OCI-LY7 (cell line): Measurements from ENCODE around the gene ZMYND8. TPM values are rescaled to one million over a fixed set of nuclear protein-coding genes. Genes with fewer than 3 reads are reported as not detected.
"Not testable (repeated sequence)": the region's sequence is repeated elsewhere in the genome, so short reads cannot be mapped to it uniquely, and the experiment has no call there.

ENCODE experiments used
- BruUV-seq: library from RNA; stranded (reverse); fragments of 400-500 nt; replicated peaks from 2 replicates; lab custom pipeline; 2021; lab: Mats Ljungman, UMichigan
- CTCF ChIA-PET: fragments of 300-600 bp; sonication (Branson Sonifier 250); formaldehyde crosslinking; loops from one replicate; lab custom pipeline; 2022; ENCODE audit warnings: antibody characterized with exemption; ENCODE audit not compliant: unreplicated experiment; lab: Charles Lee
- POLR2A ChIA-PET: fragments of 300-600 bp; sonication (Branson Sonifier 250); formaldehyde crosslinking; loops from one replicate; lab custom pipeline; 2022; ENCODE audit warnings: antibody characterized with exemption; lab: Charles Lee
- DNase-seq: peaks from one replicate; pipeline ENCODE4 v3.0.0-alpha.2; 2015; ENCODE audit warnings: low spot score
- H2AFZ ChIP-seq: fragments of 200-600 bp; sonication (generic), shearing (Covaris generic); 2 replicates; pipeline ENCODE4 v1.6.1; 2014; ENCODE audit warnings: mild to moderate bottlenecking, antibody characterized with exemption, low read length, moderate library complexity
- H3K27ac ChIP-seq: fragments of 200-600 bp; sonication (generic); 2 replicates; pipeline ENCODE4 v1.5.1; 2014; ENCODE audit warnings: mixed run types, low read depth, mild to moderate bottlenecking, moderate library complexity, low read length, inconsistent platforms; ENCODE audit not compliant: poor library complexity, severe bottlenecking
- H3K36me3 ChIP-seq: fragments of 200-600 bp; sonication (generic); 2 replicates; pipeline ENCODE4 v1.6.1; 2014; ENCODE audit warnings: mild to moderate bottlenecking, antibody characterized with exemption, low read length, moderate library complexity, mixed read lengths; ENCODE audit not compliant: insufficient read depth
- H3K4me1 ChIP-seq: fragments of 200-600 bp; sonication (generic); 2 replicates; pipeline ENCODE4 v1.5.1; 2014; ENCODE audit warnings: mild to moderate bottlenecking, low read length; ENCODE audit not compliant: insufficient read depth, poor library complexity, severe bottlenecking
- H3K4me2 ChIP-seq: fragments of 200-600 bp; sonication (generic); 2 replicates; pipeline ENCODE4 v1.6.1; 2014; ENCODE audit warnings: mild to moderate bottlenecking, low read length
- H3K4me3 ChIP-seq: fragments of 200-600 bp; sonication (generic); 2 replicates; pipeline ENCODE4 v1.5.1; 2014; ENCODE audit warnings: mild to moderate bottlenecking, low read depth, low read length; ENCODE audit not compliant: poor library complexity, severe bottlenecking
- H3K79me2 ChIP-seq: fragments of 200-600 bp; sonication (generic); 2 replicates; pipeline ENCODE4 v1.6.1; 2016; ENCODE audit warnings: low read depth, mild to moderate bottlenecking, low read length, moderate library complexity, mixed read lengths; ENCODE audit not compliant: insufficient read depth
- H3K9me2 ChIP-seq: fragments of 200-600 bp; sonication (generic); 2 replicates; pipeline ENCODE4 v1.6.1; 2016; ENCODE audit warnings: mild to moderate bottlenecking, low read length, mixed read lengths; ENCODE audit not compliant: insufficient read depth
- H3K9me3 ChIP-seq: fragments of 200-600 bp; sonication (generic); 2 replicates; pipeline ENCODE4 v1.6.1; 2014; ENCODE audit warnings: mild to moderate bottlenecking, mixed run types, low read length, mixed read lengths
- H4K20me1 ChIP-seq: fragments of 200-600 bp; sonication (generic); 2 replicates; pipeline ENCODE4 v1.6.1; 2014; ENCODE audit warnings: mild to moderate bottlenecking, antibody characterized with exemption, low read length, moderate library complexity, mixed read lengths; ENCODE audit not compliant: insufficient read depth
- CTCF ChIP-seq: fragments of 200-600 bp; sonication (generic); conservative IDR thresholded peaks from 2 replicates; pipeline ENCODE4 v1.5.1; 2014; ENCODE audit warnings: mild to moderate bottlenecking, antibody characterized with exemption, low read length, moderate library complexity, mixed read lengths
- EZH2phosphoT487 ChIP-seq: fragments of 200-600 bp; sonication (generic); IDR thresholded peaks from 2 replicates; pipeline ENCODE4 v1.6.1; 2018; ENCODE audit warnings: low read depth, borderline replicate concordance, mild to moderate bottlenecking, mixed run types, antibody characterized with exemption, low read length, moderate library complexity, mixed read lengths
- intact Hi-C: fragments of 100-400 bp; cut with micrococcal nuclease; formaldehyde crosslinking; loops from one replicate; pipeline ENCODE4 v1.10.0; 2022; ENCODE audit not compliant: unreplicated experiment
- total RNA-seq, 2 experiments: library from RNA; depleted of rRNA in 1 of 2; stranded (reverse); fragments of >200 nt in 1 of 2; shearing (Covaris generic) in 1 of 2; gene quantifications; 2 replicates each; pipeline ENCODE4 v1.2.3, GENCODE V29; 2014 to 2022

The ZMYND8 gene
- total RNA-seq, 2 experiments from 2014 or later: 30.4 to 69.1 TPM

GRCh38 chr20:47178277-47178676 is 178.2 kb downstream of the ZMYND8 start:
- Histone ChIP-seq H3K4me2 (no peak overlapping the region), H3K27ac (no peak overlapping the region), H3K79me2 (no peaks in the 10 kb centered on the region), H4K20me1 (no peaks in the 10 kb centered on the region), H3K9me2 (no peaks in the 10 kb centered on the region), H3K4me3 (no peak overlapping the region), H3K4me1 (peaks cover 3% of the 10 kb centered on the region), H3K36me3 (no peaks in the 10 kb centered on the region), H3K9me3 (no peaks in the 10 kb centered on the region; the same call in 1 of the 2 replicates), H2AFZ (no peak overlapping the region)
- intact Hi-C loops: no loop called here
- no peak for DNase-seq
- TF ChIP-seq CTCF: no peak
- no peak for TF ChIP-seq EZH2phosphoT487
- POLR2A ChIA-PET: interaction anchor here (0.7 to 0.8 kb wide), 2 partner anchors 303 to 364 kb away, joined by 5 to 9 read pairs; no protein-coding TSS in a partner anchor
- CTCF ChIA-PET: no interaction called here
- no TSS peak for BruUV-seq

DNA sequence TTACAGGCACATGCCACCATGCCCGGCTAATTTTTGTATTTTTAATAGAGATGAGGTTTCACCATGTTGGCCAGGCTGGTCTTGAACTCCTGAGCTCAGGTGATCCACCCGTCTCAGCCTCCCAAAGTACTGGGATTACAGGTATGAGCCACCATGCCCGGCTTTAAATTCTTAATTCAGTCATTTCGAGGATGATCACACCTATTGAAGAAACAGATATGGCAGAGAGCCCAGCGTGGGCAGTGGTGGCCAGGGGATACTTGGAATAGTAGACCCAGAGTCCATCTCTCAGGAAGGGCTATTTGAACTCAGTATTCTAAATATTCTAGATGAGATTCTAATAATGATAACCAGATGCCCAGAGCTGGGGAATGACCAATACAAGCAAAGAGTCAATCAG is 180.3 kb downstream of the ZMYND8 start:
- BruUV-seq, H3K27ac ChIP-seq, H4K20me1 ChIP-seq, H3K4me1 ChIP-seq, H2AFZ ChIP-seq, intact Hi-C loops, H3K4me3 ChIP-seq, H3K79me2 ChIP-seq, H3K36me3 ChIP-seq, CTCF ChIA-PET, H3K9me3 ChIP-seq, H3K4me2 ChIP-seq, DNase-seq, H3K9me2 ChIP-seq: not testable (repeated sequence)
- POLR2A ChIA-PET: interaction anchor here (0.7 kb wide), 1 partner anchor 391 kb away, joined by 3 read pairs; no protein-coding TSS in a partner anchor

DNA sequence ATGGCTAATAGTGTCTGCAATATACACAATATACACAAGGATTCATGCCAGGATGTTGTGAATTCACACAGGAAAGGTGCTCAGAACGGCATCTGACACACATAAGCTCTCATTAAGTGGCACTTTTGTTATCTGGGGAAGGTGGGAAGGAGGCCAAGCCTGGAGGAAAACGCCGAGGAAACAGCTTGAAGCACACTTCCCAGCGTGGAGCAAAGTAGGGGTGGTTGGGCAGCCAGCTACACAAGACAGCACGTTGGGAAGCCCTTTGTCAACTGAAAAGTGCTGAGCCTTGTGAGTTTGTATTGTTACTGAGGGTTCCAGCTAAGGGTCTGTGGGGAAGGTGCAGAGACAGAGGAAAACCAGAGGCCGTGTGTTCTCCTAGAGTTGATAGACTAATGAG is 181.0 kb downstream of the ZMYND8 start:
- Histone ChIP-seq H3K4me2 (no peak overlapping the region), H2AFZ (no peak overlapping the region), H3K79me2 (no peaks in the 10 kb centered on the region), H4K20me1 (no peaks in the 10 kb centered on the region), H3K27ac (no peak overlapping the region), H3K36me3 (no peaks in the 10 kb centered on the region), H3K9me2 (no peaks in the 10 kb centered on the region), H3K4me3 (no peak overlapping the region), H3K9me3 (no peaks in the 10 kb centered on the region), H3K4me1 (no peaks in the 10 kb centered on the region)
- intact Hi-C loops: no loop called here
- POLR2A ChIA-PET: no interaction called here
- no peak for TF ChIP-seq EZH2phosphoT487
- no peak for TF ChIP-seq CTCF
- DNase-seq: no peak
- CTCF ChIA-PET: interaction anchor here (0.9 kb wide), 1 partner anchor 486 kb away, joined by 3 read pairs; no protein-coding TSS in a partner anchor
- no TSS peak for BruUV-seq
